Prostate gland (tissue), 2 donors: ENCODE results near the gene PYCR2.

Experiments used
- POLR2A ChIP-seq: fragments of 450-650 bp; IDR thresholded peaks from one replicate; pipeline ENCODE4 v1.6.1; 2016; ENCODE audit warnings: antibody characterized with exemption, mild to moderate bottlenecking
- POLR2AphosphoS5 ChIP-seq: sonication (generic); formaldehyde crosslinking; IDR thresholded peaks from one replicate; pipeline ENCODE4 v1.6.1; 2017; ENCODE audit warnings: antibody characterized with exemption
- TF ChIP-seq, protein P1 (sequence below), 4 experiments: fragments of 200-600 bp in 2 of 4; fragments of 450-650 bp in 2 of 4; sonication (generic) in 2 of 4; IDR thresholded peaks; 1 replicate in 3 of 4; 2 replicates in 1 of 4; pipeline ENCODE4 v1.5.1; 2016 to 2019; ENCODE audit warnings: antibody characterized with exemption in 4 of 4, mild to moderate bottlenecking in 2 of 4, moderate library complexity in 2 of 4

DNA sequence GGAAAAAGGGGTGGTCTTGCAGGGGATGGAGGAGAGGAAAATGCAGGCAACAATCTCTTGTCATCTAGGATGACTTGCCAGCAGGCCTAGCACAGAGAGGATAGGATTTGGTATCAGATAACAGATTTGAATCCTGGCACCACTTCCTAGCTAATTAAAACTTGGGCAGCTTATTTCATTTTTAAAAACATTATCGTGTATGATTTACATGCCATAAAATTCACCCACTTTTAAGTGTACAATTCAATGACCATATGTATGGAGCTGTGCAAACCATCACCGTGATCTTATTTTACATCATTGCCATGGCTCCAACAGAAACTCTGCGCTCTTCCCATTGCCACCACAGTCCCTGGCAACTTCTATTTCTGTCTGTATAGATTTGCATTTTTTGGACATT is 6.9 kb downstream of the PYCR2 start:
- no peak for TF ChIP-seq POLR2A
- TF ChIP-seq, protein P1, sequence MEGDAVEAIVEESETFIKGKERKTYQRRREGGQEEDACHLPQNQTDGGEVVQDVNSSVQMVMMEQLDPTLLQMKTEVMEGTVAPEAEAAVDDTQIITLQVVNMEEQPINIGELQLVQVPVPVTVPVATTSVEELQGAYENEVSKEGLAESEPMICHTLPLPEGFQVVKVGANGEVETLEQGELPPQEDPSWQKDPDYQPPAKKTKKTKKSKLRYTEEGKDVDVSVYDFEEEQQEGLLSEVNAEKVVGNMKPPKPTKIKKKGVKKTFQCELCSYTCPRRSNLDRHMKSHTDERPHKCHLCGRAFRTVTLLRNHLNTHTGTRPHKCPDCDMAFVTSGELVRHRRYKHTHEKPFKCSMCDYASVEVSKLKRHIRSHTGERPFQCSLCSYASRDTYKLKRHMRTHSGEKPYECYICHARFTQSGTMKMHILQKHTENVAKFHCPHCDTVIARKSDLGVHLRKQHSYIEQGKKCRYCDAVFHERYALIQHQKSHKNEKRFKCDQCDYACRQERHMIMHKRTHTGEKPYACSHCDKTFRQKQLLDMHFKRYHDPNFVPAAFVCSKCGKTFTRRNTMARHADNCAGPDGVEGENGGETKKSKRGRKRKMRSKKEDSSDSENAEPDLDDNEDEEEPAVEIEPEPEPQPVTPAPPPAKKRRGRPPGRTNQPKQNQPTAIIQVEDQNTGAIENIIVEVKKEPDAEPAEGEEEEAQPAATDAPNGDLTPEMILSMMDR (IDR thresholded peaks at IDR 0.05) = no peak
- no peak for TF ChIP-seq POLR2AphosphoS5
